Neural cell (in vitro differentiated cells): Measurements from ENCODE around the gene VASN. TPM values are rescaled to one million over a fixed set of nuclear protein-coding genes. Genes with fewer than 3 reads are reported as not detected.

Experiments used
- H2AFZ ChIP-seq: fragments of 200-600, 300-800 bp; sonication (generic), shearing (Covaris generic); 2 replicates; pipeline ENCODE4 v1.6.0; 2014; ENCODE audit warnings: low read depth, mild to moderate bottlenecking, antibody characterized with exemption, low read length, moderate library complexity
- H3F3A ChIP-seq: fragments of 200-600 bp; shearing (Covaris generic); 2 replicates; pipeline ENCODE4 v1.6.1; 2016; ENCODE audit warnings: mild to moderate bottlenecking, moderate library complexity, mixed read lengths, antibody characterized with exemption, low read length; ENCODE audit not compliant: insufficient read depth, poor library complexity, severe bottlenecking
- H3K27ac ChIP-seq: fragments of 200-600, 300-800 bp; sonication (generic), shearing (Covaris generic); 2 replicates; pipeline ENCODE4 v1.5.1; 2014; ENCODE audit warnings: mild to moderate bottlenecking, low read length, moderate library complexity
- H3K27me3 ChIP-seq: fragments of 300-800, 200-600 bp; sonication (generic), shearing (Covaris generic); 2 replicates; pipeline ENCODE4 v1.6.0; 2014; ENCODE audit warnings: mild to moderate bottlenecking, low read depth, low read length, moderate library complexity; ENCODE audit not compliant: insufficient read depth
- H3K36me3 ChIP-seq: fragments of 300-800, 200-600 bp; sonication (generic), shearing (Covaris generic); 2 replicates; pipeline ENCODE4 v1.5.1; 2014; ENCODE audit warnings: mild to moderate bottlenecking, antibody characterized with exemption, low read length, moderate library complexity; ENCODE audit not compliant: insufficient read depth
- H3K4me2 ChIP-seq: fragments of 300-800, 200-600 bp; sonication (generic), shearing (Covaris generic); 2 replicates; pipeline ENCODE4 v1.6.0; 2014; ENCODE audit warnings: mild to moderate bottlenecking, low read length
- H3K4me3 ChIP-seq: fragments of 300-800, 200-600 bp; sonication (generic), shearing (Covaris generic); 2 replicates; pipeline ENCODE4 v1.5.1; 2014; ENCODE audit warnings: mild to moderate bottlenecking, low read length, moderate library complexity
- H3K79me2 ChIP-seq: fragments of 200-600 bp; shearing (Covaris generic); replicated peaks from 2 replicates; pipeline ENCODE4 v1.6.0; 2014; ENCODE audit warnings: mild to moderate bottlenecking, low read length, moderate library complexity; ENCODE audit not compliant: insufficient read depth
- H3K9ac ChIP-seq: fragments of 300-800, 200-600 bp; sonication (generic), shearing (Covaris generic); 2 replicates; pipeline ENCODE4 v1.6.1; 2016; ENCODE audit warnings: mild to moderate bottlenecking, low read length, mixed read lengths
- H3K9me2 ChIP-seq: fragments of 200-600 bp; shearing (Covaris generic); 2 replicates; pipeline ENCODE4 v1.6.1; 2016; ENCODE audit warnings: mild to moderate bottlenecking, low read length, mixed read lengths; ENCODE audit not compliant: insufficient read depth
- H3K9me3 ChIP-seq: fragments of 200-600, 300-800 bp; sonication (generic), shearing (Covaris generic); 2 replicates; pipeline ENCODE4 v1.6.1; 2016; ENCODE audit warnings: mild to moderate bottlenecking, mixed run types, low read length, moderate library complexity, mixed read lengths
- H4K20me1 ChIP-seq: fragments of 200-600 bp; shearing (Covaris generic); 2 replicates; pipeline ENCODE4 v1.6.1; 2016; ENCODE audit warnings: mild to moderate bottlenecking, mixed run types; ENCODE audit not compliant: insufficient read depth
- CTCF ChIP-seq: fragments of 450-650 bp; IDR thresholded peaks from 2 replicates; pipeline ENCODE4 v1.5.1; 2014; ENCODE audit warnings: antibody characterized with exemption, mild to moderate bottlenecking, moderate library complexity; ENCODE audit not compliant: poor library complexity, severe bottlenecking
- EP300 ChIP-seq: fragments of 450-650 bp; conservative IDR thresholded peaks from 2 replicates; pipeline ENCODE4 v1.6.1; 2014; ENCODE audit warnings: antibody characterized with exemption, mild to moderate bottlenecking, moderate library complexity; ENCODE audit not compliant: poor library complexity, severe bottlenecking
- EZH2 ChIP-seq: fragments of 200-600, 300-800 bp; shearing (Covaris generic), sonication (generic); IDR thresholded peaks from 2 replicates; pipeline ENCODE4 v1.6.1; 2014; ENCODE audit warnings: antibody characterized with exemption, low read length, borderline replicate concordance, mild to moderate bottlenecking; ENCODE audit not compliant: insufficient read depth, poor library complexity, severe bottlenecking
- MXI1 ChIP-seq: fragments of 450-650 bp; conservative IDR thresholded peaks from 2 replicates; pipeline ENCODE4 v1.6.1; 2014; ENCODE audit warnings: antibody characterized with exemption, mild to moderate bottlenecking; ENCODE audit not compliant: poor library complexity, severe bottlenecking
- POLR2AphosphoS5 ChIP-seq: IDR thresholded peaks from 2 replicates; pipeline ENCODE4 v1.6.1; 2012
- RAD21 ChIP-seq: fragments of 450-650 bp; conservative IDR thresholded peaks from 2 replicates; pipeline ENCODE4 v1.6.1; 2014; ENCODE audit warnings: antibody characterized with exemption, mild to moderate bottlenecking, moderate library complexity
- REST ChIP-seq: IDR thresholded peaks from 2 replicates; pipeline ENCODE4 v1.6.1; 2012; ENCODE audit warnings: borderline replicate concordance
- SMC3 ChIP-seq: fragments of 450-650 bp; conservative IDR thresholded peaks from 2 replicates; pipeline ENCODE4 v1.6.1; 2014; ENCODE audit warnings: antibody characterized with exemption, mild to moderate bottlenecking, moderate library complexity; ENCODE audit not compliant: poor library complexity
- TAF1 ChIP-seq: IDR thresholded peaks from 2 replicates; pipeline ENCODE4 v1.6.1; 2012; ENCODE audit warnings: low read depth
- polyA plus RNA-seq: library from polyadenylated mRNA; depleted of rRNA; stranded (reverse); fragments of >200 nt; gene quantifications from 2 replicates; pipeline ENCODE4 v1.2.3, GENCODE V29; 2014

Gene VASN
- polyA plus RNA-seq, 1 donor from 2014 or later = 0.57 TPM

GRCh38 chr16:4358236-4358635 is 13.4 kb upstream of the VASN start:
- Histone ChIP-seq H3K27ac (no peak overlapping the region), H3F3A (no peaks in the 10 kb centered on the region), H3K9ac (no peak overlapping the region), H3K9me2 (no peaks in the 10 kb centered on the region), H4K20me1 (no peaks in the 10 kb centered on the region), H2AFZ (no peak overlapping the region), H3K4me2 (no peak overlapping the region), H3K4me3 (no peak overlapping the region), H3K27me3 (no peaks in the 10 kb centered on the region), H3K36me3 (no peaks in the 10 kb centered on the region), H3K9me3 (no peaks in the 10 kb centered on the region), H3K79me2 (no peaks in the 10 kb centered on the region)
- no peak for TF ChIP-seq EP300
- no peak for TF ChIP-seq EZH2
- no peak for TF ChIP-seq TAF1
- TF ChIP-seq MXI1 = no peak
- TF ChIP-seq RAD21 = no peak
- no peak for TF ChIP-seq REST
- TF ChIP-seq SMC3 = no peak
- no peak for TF ChIP-seq CTCF
- TF ChIP-seq POLR2AphosphoS5 = no peak

- Histone ChIP-seq H3K4me2 (no peak overlapping the region), H3K9me3 (no peaks in the 10 kb centered on the region), H4K20me1 (no peaks in the 10 kb centered on the region), H3K79me2 (no peaks in the 10 kb centered on the region), H3K9ac (no peak overlapping the region), H3K36me3 (no peaks in the 10 kb centered on the region), H3F3A (no peaks in the 10 kb centered on the region), H3K9me2 (no peaks in the 10 kb centered on the region), H3K27ac (no peak overlapping the region), H3K27me3 (no peaks in the 10 kb centered on the region), H3K4me3 (no peak overlapping the region), H2AFZ (no peak overlapping the region)
- TF ChIP-seq CTCF = peak; percentile 65
- TF ChIP-seq SMC3 = peak; percentile 57
- TF ChIP-seq RAD21 = peak; percentile 25
- TF ChIP-seq EZH2 = no peak
Observed at GRCh38 chr16:4358831-4359561, 12.7 kb upstream of the VASN start.
